NCI-H1417 (cell line): ENCODE measurements around the gene NR6A1.

Experiments used
- DNase-seq, 3 experiments: peaks; one replicate each; lab custom pipeline; 2025; lab: John Stamatoyannopoulos, UW

Gene NR6A1

DNA sequence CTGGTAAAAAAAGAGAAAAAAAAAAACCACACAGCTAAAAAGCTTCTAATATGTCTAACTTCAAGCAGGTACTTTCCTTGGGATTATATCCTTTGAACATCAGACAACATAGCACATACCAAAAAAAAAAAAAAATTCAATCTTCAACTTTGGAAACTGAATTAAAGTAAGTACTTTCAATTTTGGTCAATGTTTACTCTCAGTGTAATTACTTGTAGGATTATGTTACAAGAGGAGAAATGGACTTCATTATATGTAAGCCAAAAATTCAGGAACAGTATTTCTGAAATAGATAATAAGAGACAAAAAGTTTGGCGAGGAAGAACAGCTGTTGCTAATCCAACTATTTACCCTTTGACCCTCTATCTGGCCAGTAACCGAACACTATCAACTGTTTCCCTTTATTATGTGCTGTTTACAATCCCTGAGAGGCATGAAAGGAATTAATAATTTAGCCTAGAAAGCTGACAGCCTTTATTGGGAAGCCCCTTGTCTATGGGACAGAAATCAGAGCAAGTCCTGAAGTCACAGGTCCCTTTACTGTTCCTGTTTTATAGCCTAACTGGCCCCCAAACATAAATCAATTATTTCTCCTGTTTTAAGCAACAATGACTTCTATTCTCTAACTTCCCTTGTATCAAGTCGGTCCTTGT, 46.6 kb downstream of the NR6A1 start:
- no peak for DNase-seq

- no peak for DNase-seq
These were observed 47.8 kb downstream of the NR6A1 start for GRCh38 chr9:124723352-124723751.

- DNase-seq = no peak
These were observed 49.8 kb downstream of the NR6A1 start for GRCh38 chr9:124721109-124721906.

- no peak for DNase-seq
These were observed 50.5 kb downstream of the NR6A1 start for GRCh38 chr9:124720429-124721108.

- no peak for DNase-seq
These were observed 52.2 kb downstream of the NR6A1 start for GRCh38 chr9:124718928-124719327.

- no peak for DNase-seq
These were observed 53.5 kb downstream of the NR6A1 start for GRCh38 chr9:124717597-124717996.

- no peak for DNase-seq
These were observed 54.3 kb downstream of the NR6A1 start for GRCh38 chr9:124716808-124717207.

- peak in 1 of 3 experiments; percentile 46 for DNase-seq
These were observed 60.3 kb downstream of the NR6A1 start for GRCh38 chr9:124710766-124711165.

- DNase-seq = no peak
These were observed 61.8 kb downstream of the NR6A1 start for GRCh38 chr9:124709292-124709690.

- DNase-seq = no peak
These were observed 62.3 kb downstream of the NR6A1 start for GRCh38 chr9:124708633-124709291.

- no peak for DNase-seq
These were observed 63.0 kb downstream of the NR6A1 start for GRCh38 chr9:124708074-124708473.

GRCh38 chr9:124707666-124708065, 63.4 kb downstream of the NR6A1 start:
- no peak for DNase-seq

DNA sequence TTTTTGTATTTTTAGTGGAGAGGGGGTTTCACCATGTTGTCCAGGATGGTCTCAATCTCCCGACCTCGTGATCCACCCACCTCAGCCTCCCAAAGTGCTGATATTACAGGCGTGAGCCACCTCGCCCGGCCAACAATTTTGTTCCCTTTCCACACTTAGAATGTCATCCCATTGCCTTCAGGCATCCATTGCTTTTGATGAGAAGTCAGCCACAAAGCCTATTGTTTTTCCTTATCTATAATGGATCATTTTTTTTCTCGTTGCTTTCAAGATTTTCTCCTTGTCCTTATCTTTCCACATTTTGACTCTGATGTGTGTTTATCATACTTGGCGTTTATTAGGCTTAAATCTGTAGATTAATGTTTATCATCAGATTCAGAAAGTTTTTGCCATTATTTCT, 64.4 kb downstream of the NR6A1 start:
- DNase-seq = no peak

GRCh38 chr9:124699575-124699974, 71.5 kb downstream of the NR6A1 start:
- no peak for DNase-seq

DNA sequence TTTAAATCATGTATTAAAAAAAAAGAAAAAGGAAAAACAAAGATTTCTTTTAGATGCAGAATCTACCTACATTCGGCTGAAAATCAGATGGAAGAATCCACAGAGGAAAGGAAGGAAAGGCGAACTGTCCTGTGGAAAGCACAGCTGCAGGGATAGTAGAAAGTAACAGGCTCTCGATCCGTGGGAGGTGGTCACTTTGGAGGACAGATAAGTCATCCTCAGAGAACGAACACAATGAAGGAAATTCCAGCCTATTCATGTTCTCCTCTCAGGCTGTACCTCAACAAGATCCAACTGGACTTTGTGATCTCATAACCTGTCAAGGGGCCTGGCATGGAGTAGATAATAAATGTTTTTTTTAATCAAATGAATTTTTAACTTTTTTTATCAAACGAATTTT, 72.8 kb downstream of the NR6A1 start:
- DNase-seq = no peak

- no peak for DNase-seq
These were observed 73.5 kb downstream of the NR6A1 start for GRCh38 chr9:124697326-124698200.

DNA sequence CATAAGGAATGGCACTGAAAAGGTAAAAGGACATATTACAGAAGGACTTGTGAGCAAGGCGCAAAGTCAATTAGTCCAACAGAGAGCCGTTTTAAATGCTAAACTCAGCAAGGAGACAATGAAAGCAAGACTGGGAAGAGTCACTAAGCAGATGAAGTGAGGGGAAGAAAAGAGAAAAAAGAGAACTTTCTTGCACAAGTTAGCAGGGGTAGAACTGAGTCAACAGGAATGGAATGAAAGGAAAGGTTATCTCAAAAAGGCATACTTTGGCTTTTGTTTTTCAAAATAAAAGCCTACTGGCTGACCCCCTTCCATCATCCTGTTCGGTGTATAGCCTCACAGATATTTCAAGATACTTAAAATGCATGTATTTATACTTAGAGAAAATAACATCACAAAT, 75.0 kb downstream of the NR6A1 start:
- DNase-seq = no peak

- DNase-seq = no peak
These were observed 75.7 kb downstream of the NR6A1 start for GRCh38 chr9:124695280-124695890.

DNA sequence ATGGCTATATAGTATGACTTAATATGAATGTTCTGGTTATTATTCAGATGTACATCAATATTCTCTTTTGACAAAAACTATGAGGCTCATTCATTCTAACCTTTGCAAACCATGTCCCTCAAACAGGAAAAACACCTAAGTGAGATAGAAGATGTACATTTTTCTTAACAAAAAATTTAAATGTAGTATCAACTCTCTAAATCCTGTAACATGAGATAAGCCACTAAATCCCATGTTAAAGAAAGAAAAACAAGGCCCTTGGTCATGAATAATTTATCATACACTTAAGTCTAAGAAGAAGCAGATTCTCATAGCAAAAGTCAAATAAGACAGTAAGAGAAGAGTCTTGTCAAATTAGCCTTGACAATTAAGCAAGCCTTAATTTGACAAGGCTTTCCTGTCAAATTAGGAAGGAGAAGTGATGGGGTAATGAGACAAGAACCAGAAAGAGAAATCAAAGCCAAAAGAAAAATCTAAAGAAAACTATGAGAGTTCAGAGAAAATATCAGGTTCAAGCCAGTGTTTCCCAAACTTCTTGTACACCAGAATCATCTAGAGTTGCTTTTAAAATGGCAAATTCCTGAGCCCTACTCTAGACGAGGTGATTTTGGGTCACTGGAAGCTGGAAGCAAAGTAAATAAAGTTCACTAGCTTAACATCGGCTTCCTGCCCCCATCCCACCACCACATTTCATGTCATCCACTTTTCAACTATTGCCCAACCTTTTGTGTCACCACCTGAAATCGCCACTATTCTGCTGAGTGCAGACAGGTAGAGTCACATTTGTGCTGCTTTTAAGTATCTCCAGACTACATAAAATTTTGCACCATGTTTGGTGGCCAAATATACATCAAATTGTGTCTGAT, 76.5 kb downstream of the NR6A1 start:
- DNase-seq = no peak

DNA sequence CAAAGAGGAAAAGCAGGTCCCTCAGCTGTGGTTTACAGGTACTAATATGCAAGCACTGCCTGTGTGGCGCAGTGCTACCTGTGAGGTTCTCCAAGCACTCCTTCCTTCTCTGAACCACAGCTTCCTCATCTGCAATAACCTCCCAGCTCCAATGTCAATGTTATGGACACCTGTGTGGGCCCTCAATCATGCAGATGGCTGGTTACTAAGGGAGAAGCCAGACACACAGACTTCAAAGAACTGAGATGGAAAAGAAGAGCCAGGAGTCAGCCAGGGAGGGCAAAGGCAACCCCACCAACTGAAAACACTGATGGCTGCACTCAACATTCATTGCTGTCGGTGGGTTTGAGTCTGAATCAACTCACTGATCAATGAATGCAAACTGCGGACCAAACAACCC, 77.7 kb downstream of the NR6A1 start:
- DNase-seq = no peak
